Spleen (tissue), 11 donors: ENCODE measurements around the gene TMCO4. TPM values are rescaled to one million over a fixed set of nuclear protein-coding genes. Genes with fewer than 3 reads are reported as not detected.

Experiments
- DNase-seq: peaks from one replicate; pipeline ENCODE4 v3.0.0-alpha.2; 2020
- H3K27ac ChIP-seq, 8 donors: fragments of 200-600 bp; sonication (generic) in 7 of 8; 1 replicate in 4 of 8; 2 replicates in 4 of 8; pipeline versions ENCODE4 v1.5.0 to v1.8.0; 2016 to 2021; ENCODE audit warnings: inconsistent platforms in 4 of 8, mild to moderate bottlenecking in 4 of 8, moderate library complexity in 1 of 8
- H3K27me3 ChIP-seq, 7 donors: fragments of 200-600 bp; sonication (generic) in 6 of 7; replicated peaks in 1 of 7; 1 replicate in 4 of 7; 2 replicates in 3 of 7; pipeline versions ENCODE4 v1.5.0 to v1.8.0; 2016 to 2021; ENCODE audit warnings: inconsistent platforms in 3 of 7, mild to moderate bottlenecking in 1 of 7
- H3K36me3 ChIP-seq, 6 donors: fragments of 200-600 bp; sonication (generic) in 5 of 6; 1 replicate in 4 of 6; 2 replicates in 2 of 6; pipeline versions ENCODE4 v1.5.0 to v1.8.0; 2016 to 2021; ENCODE audit warnings: inconsistent platforms in 2 of 6
- H3K4me1 ChIP-seq, 6 donors: fragments of 200-600 bp; sonication (generic) in 5 of 6; 1 replicate in 3 of 6; 2 replicates in 3 of 6; pipeline versions ENCODE4 v1.5.0 to v1.8.0; 2016 to 2021; ENCODE audit warnings: inconsistent platforms in 3 of 6
- H3K4me3 ChIP-seq, 8 donors: fragments of 200-600 bp; sonication (generic) in 7 of 8; 1 replicate in 4 of 8; 2 replicates in 4 of 8; pipeline versions ENCODE4 v1.5.0 to v1.8.0; 2016 to 2021; ENCODE audit warnings: inconsistent platforms in 4 of 8, mild to moderate bottlenecking in 4 of 8, moderate library complexity in 2 of 8
- H3K9me3 ChIP-seq, 8 donors: fragments of 200-600 bp; sonication (generic) in 7 of 8; 1 replicate in 4 of 8; 2 replicates in 4 of 8; pipeline versions ENCODE4 v1.5.0 to v1.8.0; 2016 to 2021; ENCODE audit warnings: inconsistent platforms in 4 of 8
- POLR2A ChIP-seq, 3 donors: fragments of 450-650 bp; IDR thresholded peaks; one replicate each; pipeline ENCODE4 v1.5.1; 2017; ENCODE audit warnings: antibody characterized with exemption in 3 of 3, mild to moderate bottlenecking in 1 of 3
- POLR2AphosphoS5 ChIP-seq, 3 donors: sonication (generic); formaldehyde crosslinking; IDR thresholded peaks; one replicate each; pipeline ENCODE4 v1.5.1; 2017; ENCODE audit warnings: antibody characterized with exemption in 3 of 3
- WGBS, 5 donors: extraction: QIAGEN DNeasy Blood & Tissue Kit in 3 of 5; methylation state at CpG; one replicate each; pipeline versions ENCODE4 v1.1.5 to v1.1.7; 2013 to 2018; 5-methylcytosine and 5-hydroxymethylcytosine counted together
- intact Hi-C: fragments of 100-400 bp; cut with DNase I; formaldehyde crosslinking; loops from one replicate; pipeline ENCODE4 v1.15.0; 2023; ENCODE audit warnings: low total_unique reads
- polyA plus RNA-seq, 3 donors: library from polyadenylated mRNA; stranded (reverse); fragments of 200-250 nt; gene quantifications; one replicate each; pipeline ENCODE4 v1.2.1, GENCODE V29; 2013
- total RNA-seq, 7 donors: library from RNA; depleted of rRNA in 3 of 7; stranded (reverse); fragments of >200 nt in 3 of 7; fragmentation: NEBNext Ultra II Directional in 4 of 7; extraction: Animal tissue kit (Norgen Biotek cat#: 25700) in 4 of 7; gene quantifications; one replicate each; pipeline versions ENCODE4 v1.1.0 to v1.2.1, GENCODE V29; 2016 to 2021
- TF ChIP-seq, protein P1 (sequence below), 11 experiments: fragments of 200-600 bp in 7 of 11; fragments of 450-650 bp in 4 of 11; sonication (generic) in 4 of 11; IDR thresholded peaks in 8 of 11; conservative IDR thresholded peaks in 3 of 11; 1 replicate in 7 of 11; 2 replicates in 4 of 11; pipeline versions ENCODE4 v1.4.0 to v1.8.0; 2016 to 2021; ENCODE audit warnings: antibody characterized with exemption in 11 of 11, inconsistent platforms in 4 of 11, mild to moderate bottlenecking in 1 of 11
- donor health status: healthy with polysubstance abuse.
- donor health status: DM: no; HTN: no; CAD: no; lungs with moderate emphysema.
- donor health status: DM: no; HTN: no; CAD: no.
- donor health status: Bipolar disorder and iron deficiency.
- donor health status: healthy.
- donor health status: DM: no; HTN: no; CAD: no.
- donor health status: DM: yes; HTN: yes; CAD: no.

TMCO4 gene
- total and polyA plus RNA-seq, 10 donors = 15.4 to 40.8 (median 27.2) TPM

DNA sequence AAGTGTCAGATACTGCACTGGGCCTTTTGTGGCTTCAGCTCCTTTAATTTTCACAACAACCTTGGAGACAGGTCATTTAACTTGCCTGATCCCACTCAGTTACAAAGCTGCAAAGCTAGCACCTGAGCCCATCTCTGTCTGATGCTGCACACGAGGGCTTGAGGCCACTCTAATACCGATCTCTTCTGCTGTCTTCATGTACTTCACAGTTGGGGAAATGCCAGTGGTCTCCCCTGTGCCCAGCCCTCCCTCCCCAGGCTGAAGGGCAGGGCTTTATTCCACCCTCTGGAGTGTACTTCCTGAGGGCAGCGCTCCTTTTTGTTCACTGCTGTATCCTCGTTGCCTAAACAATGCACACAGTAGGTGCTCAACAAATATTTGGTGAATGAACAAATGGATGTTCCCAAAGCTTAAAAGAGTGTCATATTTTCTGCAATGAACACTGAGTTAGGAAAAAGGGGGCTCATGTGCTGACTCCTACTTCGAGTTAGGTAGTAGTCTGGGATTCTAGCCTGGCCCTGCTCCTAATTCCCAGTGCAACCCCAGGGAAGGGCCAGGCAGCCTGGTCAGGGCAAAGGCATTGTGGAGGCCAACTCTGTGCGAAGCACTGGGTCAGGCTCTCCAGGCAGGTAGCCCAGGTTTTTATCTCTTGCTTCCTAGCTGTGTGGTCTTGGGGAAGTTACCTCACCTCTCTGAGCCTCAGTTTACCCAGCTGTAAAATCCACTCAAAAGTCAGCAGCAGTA, 1.1 kb downstream of the TMCO4 start:
- 70 to 77% (median 72%) methylated on average over 6 of the region's 6 CpGs for WGBS, 5 donors
- no peak for DNase-seq
- Histone ChIP-seq H3K27me3 (no peaks in the 10 kb centered on the region), H3K27ac (peak overlapping the region; percentile 24 to 93 (median 89)), H3K4me3 (peak overlapping the region; percentile 72 to 93 (median 80)), H3K4me1 (peaks cover 9 to 51% (median 27%) of the 10 kb centered on the region in 6 donors), H3K36me3 (peaks cover 0 to 28% (median 0%) of the 10 kb centered on the region in 6 donors), H3K9me3 (no peaks in the 10 kb centered on the region)
- intact Hi-C loops = no loop called here
- no peak for TF ChIP-seq POLR2AphosphoS5 (IDR thresholded peaks at IDR 0.05)
- TF ChIP-seq POLR2A (IDR thresholded peaks at IDR 0.05) = no peak
- TF ChIP-seq, protein P1, sequence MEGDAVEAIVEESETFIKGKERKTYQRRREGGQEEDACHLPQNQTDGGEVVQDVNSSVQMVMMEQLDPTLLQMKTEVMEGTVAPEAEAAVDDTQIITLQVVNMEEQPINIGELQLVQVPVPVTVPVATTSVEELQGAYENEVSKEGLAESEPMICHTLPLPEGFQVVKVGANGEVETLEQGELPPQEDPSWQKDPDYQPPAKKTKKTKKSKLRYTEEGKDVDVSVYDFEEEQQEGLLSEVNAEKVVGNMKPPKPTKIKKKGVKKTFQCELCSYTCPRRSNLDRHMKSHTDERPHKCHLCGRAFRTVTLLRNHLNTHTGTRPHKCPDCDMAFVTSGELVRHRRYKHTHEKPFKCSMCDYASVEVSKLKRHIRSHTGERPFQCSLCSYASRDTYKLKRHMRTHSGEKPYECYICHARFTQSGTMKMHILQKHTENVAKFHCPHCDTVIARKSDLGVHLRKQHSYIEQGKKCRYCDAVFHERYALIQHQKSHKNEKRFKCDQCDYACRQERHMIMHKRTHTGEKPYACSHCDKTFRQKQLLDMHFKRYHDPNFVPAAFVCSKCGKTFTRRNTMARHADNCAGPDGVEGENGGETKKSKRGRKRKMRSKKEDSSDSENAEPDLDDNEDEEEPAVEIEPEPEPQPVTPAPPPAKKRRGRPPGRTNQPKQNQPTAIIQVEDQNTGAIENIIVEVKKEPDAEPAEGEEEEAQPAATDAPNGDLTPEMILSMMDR (IDR thresholded peaks at IDR 0.05 in 8 of 11, conservative IDR thresholded peaks at IDR 0.05 in 3 of 11) = no peak

DNA sequence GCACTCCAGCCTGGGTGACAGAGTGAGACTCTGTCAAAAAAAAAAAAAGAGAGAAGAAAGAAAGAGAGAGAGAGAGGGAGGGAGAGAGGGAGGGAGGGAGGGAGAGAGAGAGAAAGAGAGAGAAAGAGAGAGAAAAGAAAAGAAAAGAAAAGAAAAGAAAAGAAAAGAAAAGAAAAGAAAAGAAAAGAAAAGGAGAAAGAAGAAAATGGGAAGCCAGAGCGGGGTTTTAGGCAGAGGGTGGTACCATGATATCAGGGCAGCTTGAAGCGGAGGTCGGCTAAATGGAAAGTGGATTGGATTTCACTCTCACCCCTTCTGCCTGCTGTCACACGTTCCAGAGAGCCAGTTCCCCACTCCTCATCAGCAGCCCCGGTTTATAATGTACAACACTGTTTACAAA, 1.9 kb downstream of the TMCO4 start:
- peak overlapping the region in 3 of 8 donors; percentile 89 to 93 (median 93) for H3K27ac ChIP-seq
- no peaks in the 10 kb centered on the region for H3K27me3 ChIP-seq
- intact Hi-C loops = no loop called here
- WGBS, 5 donors = 81 to 93% (median 90%) methylated on average over 5 of the region's 5 CpGs
- TF ChIP-seq, protein P1 (IDR thresholded peaks at IDR 0.05 in 8 of 11, conservative IDR thresholded peaks at IDR 0.05 in 3 of 11) = no peak
- TF ChIP-seq POLR2AphosphoS5 (IDR thresholded peaks at IDR 0.05) (no peak), POLR2A (IDR thresholded peaks at IDR 0.05) (no peak)
- no peaks in the 10 kb centered on the region for H3K9me3 ChIP-seq
- H3K4me1 ChIP-seq = peaks cover 9 to 59% (median 27%) of the 10 kb centered on the region in 6 donors
- no peak for DNase-seq
- peaks cover 0 to 36% (median 6%) of the 10 kb centered on the region in 6 donors for H3K36me3 ChIP-seq
- H3K4me3 ChIP-seq = no peak overlapping the region

DNA sequence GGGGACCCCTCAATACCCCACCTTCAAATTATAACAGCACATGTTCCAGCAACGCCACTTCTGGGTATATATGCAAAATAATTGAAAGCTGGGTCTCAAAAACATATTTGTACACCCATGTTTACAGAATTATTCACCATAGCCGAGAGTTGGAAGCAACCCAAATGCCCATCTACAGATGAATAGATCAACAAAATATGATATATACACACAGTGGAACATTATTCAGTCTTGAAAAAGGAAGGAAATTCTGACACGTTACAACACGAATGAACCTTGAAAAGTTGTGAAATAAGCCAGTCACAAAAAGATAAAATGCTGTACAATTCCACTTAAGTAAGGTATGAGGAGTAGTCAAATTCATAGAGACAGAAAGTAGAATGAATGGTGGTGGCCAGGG, 5.1 kb downstream of the TMCO4 start:
- WGBS, 5 donors = 64 to 80% (median 68%) methylated on average over 4 of the region's 4 CpGs
- Histone ChIP-seq H3K36me3 (peaks cover 0 to 66% (median 19%) of the 10 kb centered on the region in 6 donors), H3K4me3 (no peak overlapping the region), H3K4me1 (peaks cover 5 to 62% (median 15%) of the 10 kb centered on the region in 6 donors), H3K9me3 (no peaks in the 10 kb centered on the region), H3K27ac (peak overlapping the region in 1 of 8 donors; percentile 14), H3K27me3 (no peaks in the 10 kb centered on the region)
- TF ChIP-seq POLR2AphosphoS5 (IDR thresholded peaks at IDR 0.05) (no peak), POLR2A (IDR thresholded peaks at IDR 0.05) (no peak)
- TF ChIP-seq, protein P1 (IDR thresholded peaks at IDR 0.05 in 8 of 11, conservative IDR thresholded peaks at IDR 0.05 in 3 of 11) = no peak
- intact Hi-C loops = no loop called here
- no peak for DNase-seq

DNA sequence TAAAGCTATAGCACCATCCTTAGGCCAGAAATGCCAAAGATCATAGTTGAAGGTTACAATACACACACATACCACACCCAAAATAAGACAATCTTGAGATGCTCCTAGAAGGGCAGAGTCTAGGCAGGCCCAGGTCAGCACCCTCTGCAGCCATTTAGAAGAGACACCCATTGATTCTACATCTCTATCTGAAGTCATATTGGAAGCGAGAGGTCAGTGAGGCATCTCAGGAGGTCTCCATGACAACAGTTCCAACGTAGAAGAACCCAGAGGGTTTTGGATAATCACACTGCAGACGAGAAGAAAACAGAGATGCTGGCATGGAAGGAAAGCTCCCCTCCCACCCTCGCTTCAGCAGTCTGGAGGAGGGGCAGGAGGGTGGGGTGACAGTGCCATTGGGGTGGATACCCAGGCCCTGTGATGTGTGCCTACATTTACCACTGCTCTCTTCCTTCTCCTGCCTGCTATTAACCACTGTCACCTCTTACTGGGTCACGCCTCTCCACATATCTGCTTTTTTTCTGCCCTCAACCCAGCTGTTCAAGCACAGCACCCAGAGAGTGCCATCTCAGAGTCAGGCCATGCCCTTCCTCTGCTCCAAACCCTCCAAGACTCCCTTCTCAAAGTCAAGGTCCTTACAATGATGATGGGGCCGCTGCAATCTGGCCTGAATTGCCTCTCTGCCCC, 6.2 kb downstream of the TMCO4 start:
- no peaks in the 10 kb centered on the region for H3K9me3 ChIP-seq
- H3K4me1 ChIP-seq = peaks cover under 1 to 51% (median 5%) of the 10 kb centered on the region in 6 donors
- TF ChIP-seq POLR2A (IDR thresholded peaks at IDR 0.05) = no peak
- H3K27ac ChIP-seq = peak overlapping the region in 1 of 8 donors; percentile 14
- intact Hi-C loops = no loop called here
- H3K36me3 ChIP-seq = peaks cover 0 to 77% (median 19%) of the 10 kb centered on the region in 6 donors
- no peak overlapping the region for H3K4me3 ChIP-seq
- DNase-seq = no peak
- WGBS, 5 donors = 76 to 86% (median 80%) methylated on average over 6 of the region's 6 CpGs
- H3K27me3 ChIP-seq = no peaks in the 10 kb centered on the region
